ENCODE data around the gene RAD51B. TPM values are rescaled to one million over a fixed set of nuclear protein-coding genes. Genes with fewer than 3 reads are reported as not detected.

RAD51B gene
- total and polyA plus RNA-seq, 9 of the 15 experiments (the other 6 are each of a cell fraction or from before 2014, with no cell fraction given): 8.5 to 17.3 (median 11.3) TPM

DNA sequence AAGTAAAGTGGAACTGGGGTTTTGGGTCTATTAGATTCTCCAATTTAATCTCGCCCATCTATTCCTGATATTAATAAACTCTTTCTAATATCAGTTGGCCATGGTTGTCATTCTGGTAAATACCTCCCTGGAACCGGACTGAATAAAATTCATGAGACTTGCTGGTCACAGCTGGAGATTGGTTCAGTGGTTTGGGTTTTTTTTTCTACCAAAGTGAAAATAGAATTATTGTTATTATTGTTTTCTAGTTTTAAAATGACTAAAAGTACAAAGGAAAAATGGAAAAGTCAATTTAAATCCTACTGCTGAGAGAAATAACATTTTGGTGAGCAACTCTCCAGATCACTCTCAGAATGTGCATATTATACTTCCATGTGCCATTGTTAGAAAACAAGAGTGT lies 535.8 kb downstream of the RAD51B start:
- no peak for DNase-seq (ENCODE audit: extremely low read depth in 1 of 4, low spot score in 3 of 4)
- no peaks in the 10 kb centered on the region for H3K9me3 ChIP-seq (replicated peaks; ENCODE audit: control insufficient read depth, insufficient read depth, low read depth, low read length)
- FAIRE-seq: no peak
- ChIA-PET POLR2A (no interaction called here), CTCF (ENCODE audit: low intra/inter-chr PET ratio) (no interaction called here)
- H2AFZ ChIP-seq (ENCODE audit: low read depth, low read length): no peak overlapping the region
- no peaks in the 10 kb centered on the region for H3K36me3 ChIP-seq (ENCODE audit: control insufficient read depth, insufficient read depth, low read length)
- H3K9ac ChIP-seq (ENCODE audit: insufficient read depth in 1 of 2, low read depth in 2 of 2, low read length in 2 of 2): no peak overlapping the region
- TF ChIP-seq JUN (IDR thresholded peaks at IDR 0.05; ENCODE audit: borderline replicate concordance, low read depth, low read length) (no peak), JUN (CRISPR knock-in tag; IDR thresholded peaks at IDR 0.05; ENCODE audit: borderline replicate concordance) (no peak), UBTF (IDR thresholded peaks at IDR 0.05; ENCODE audit: borderline replicate concordance in 1 of 2, low read depth in 2 of 2, low read length in 2 of 2) (no peak), ZNF76 (CRISPR knock-in tag; IDR thresholded peaks at IDR 0.05; ENCODE audit: borderline replicate concordance) (no peak), MED1 (CRISPR knock-in tag; IDR thresholded peaks at IDR 0.05; ENCODE audit: borderline replicate concordance) (no peak)
- H3K27me3 ChIP-seq (ENCODE audit: control insufficient read depth in 2 of 2, insufficient read depth in 2 of 2, low read length in 2 of 2): no peaks in the 10 kb centered on the region
- 47% methylated on average over 2 of the region's 2 CpGs for WGBS (ENCODE audit: insufficient coverage, low coverage, missing lambda C conversion rate)
- intact Hi-C loops (cut with micrococcal nuclease): no loop called here
- H3K27ac ChIP-seq (ENCODE audit: extremely low read depth, low read depth, low read length): no peak overlapping the region
- no TSS peak for BruUV-seq (replicated peaks)
- H3K4me3 ChIP-seq: no peak overlapping the region
- no peaks in the 10 kb centered on the region for H3K79me2 ChIP-seq (ENCODE audit: control insufficient read depth, insufficient read depth, low read length)
- H3K4me1 ChIP-seq (replicated peaks in 1 of 2; ENCODE audit: control insufficient read depth in 2 of 2, insufficient read depth in 2 of 2, low read length in 2 of 2): no peaks in the 10 kb centered on the region; a peak in 1 of 5 replicates
- ATAC-seq: no peak
- no peaks in the 10 kb centered on the region for H3K9me1 ChIP-seq (ENCODE audit: control insufficient read depth, insufficient read depth, low read length)
- no peaks in the 10 kb centered on the region for H4K20me1 ChIP-seq (replicated peaks; ENCODE audit: control insufficient read depth, insufficient read depth, low read length)
- no peak overlapping the region for H3K4me2 ChIP-seq (ENCODE audit: insufficient read depth, low read length)
- in situ Hi-C loops (cut with MboI): no loop called here

Data from K562 (cell line).